LoVo (cell line): ENCODE measurements around the gene SH3BP4.

ENCODE experiments used
- DNase-seq: peaks from one replicate; pipeline ENCODE4 v3.0.0-alpha.2; 2016; ENCODE audit warnings: low spot score

Gene SH3BP4, protein sequence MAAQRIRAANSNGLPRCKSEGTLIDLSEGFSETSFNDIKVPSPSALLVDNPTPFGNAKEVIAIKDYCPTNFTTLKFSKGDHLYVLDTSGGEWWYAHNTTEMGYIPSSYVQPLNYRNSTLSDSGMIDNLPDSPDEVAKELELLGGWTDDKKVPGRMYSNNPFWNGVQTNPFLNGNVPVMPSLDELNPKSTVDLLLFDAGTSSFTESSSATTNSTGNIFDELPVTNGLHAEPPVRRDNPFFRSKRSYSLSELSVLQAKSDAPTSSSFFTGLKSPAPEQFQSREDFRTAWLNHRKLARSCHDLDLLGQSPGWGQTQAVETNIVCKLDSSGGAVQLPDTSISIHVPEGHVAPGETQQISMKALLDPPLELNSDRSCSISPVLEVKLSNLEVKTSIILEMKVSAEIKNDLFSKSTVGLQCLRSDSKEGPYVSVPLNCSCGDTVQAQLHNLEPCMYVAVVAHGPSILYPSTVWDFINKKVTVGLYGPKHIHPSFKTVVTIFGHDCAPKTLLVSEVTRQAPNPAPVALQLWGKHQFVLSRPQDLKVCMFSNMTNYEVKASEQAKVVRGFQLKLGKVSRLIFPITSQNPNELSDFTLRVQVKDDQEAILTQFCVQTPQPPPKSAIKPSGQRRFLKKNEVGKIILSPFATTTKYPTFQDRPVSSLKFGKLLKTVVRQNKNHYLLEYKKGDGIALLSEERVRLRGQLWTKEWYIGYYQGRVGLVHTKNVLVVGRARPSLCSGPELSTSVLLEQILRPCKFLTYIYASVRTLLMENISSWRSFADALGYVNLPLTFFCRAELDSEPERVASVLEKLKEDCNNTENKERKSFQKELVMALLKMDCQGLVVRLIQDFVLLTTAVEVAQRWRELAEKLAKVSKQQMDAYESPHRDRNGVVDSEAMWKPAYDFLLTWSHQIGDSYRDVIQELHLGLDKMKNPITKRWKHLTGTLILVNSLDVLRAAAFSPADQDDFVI

DNA sequence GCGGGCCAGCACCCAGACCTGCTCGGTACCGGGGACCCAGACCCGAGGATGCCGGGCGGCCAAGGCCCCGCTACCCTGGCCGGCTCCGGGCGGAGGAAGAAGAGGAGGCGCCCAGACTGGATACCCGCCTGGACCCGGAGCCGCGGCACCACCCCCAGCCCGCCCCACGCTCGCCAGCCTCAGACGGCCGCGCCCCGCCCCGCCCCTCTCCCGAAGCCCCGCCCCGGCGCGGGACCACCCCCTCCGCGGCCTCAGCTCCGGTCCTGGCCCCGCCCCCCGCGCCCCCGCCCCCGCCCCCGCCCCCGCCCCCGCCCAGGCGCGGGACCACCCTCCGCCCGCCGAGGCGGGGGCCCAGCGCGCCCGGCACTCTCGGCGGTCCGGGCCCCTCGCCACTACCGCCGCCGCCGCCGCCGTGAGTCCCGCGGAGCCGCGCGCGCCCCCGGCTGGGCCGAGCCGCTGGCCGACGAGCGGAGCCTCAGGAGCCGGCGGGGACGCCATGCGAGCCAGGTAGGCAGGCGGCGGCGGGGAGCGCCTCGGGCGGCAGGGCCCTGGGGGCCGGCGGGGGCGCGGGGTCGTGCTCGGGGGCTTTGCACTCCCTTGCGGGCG lies at the start of gene SH3BP4:
Gene SH3BP4, plus strand, starts transcription at position 354 of the 606 bp plus-strand sequence. CDS start 82,986 bp downstream, outside the sequence.
- DNase-seq = peak; percentile 80

DNA sequence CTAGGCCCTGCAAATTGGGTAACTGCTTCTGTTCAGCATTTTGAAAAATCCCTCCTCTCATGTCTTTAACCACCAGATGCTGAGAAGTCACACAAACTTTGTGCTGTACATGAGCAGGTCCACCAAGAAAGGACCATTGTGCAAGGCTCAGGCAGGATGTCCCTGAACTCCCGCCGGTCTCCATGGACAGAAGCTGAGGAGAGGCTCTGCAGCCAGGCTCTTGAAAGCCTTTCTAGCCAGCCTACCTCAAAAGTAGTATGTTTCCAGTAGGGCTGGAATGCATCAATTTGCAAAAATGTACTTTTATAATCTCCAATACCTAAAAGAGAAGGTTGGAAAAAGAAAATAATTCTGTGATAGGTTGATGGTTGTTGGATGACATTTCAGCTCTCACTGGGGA lies 47.0 kb upstream of the SH3BP4 start:
- DNase-seq = no peak

DNA sequence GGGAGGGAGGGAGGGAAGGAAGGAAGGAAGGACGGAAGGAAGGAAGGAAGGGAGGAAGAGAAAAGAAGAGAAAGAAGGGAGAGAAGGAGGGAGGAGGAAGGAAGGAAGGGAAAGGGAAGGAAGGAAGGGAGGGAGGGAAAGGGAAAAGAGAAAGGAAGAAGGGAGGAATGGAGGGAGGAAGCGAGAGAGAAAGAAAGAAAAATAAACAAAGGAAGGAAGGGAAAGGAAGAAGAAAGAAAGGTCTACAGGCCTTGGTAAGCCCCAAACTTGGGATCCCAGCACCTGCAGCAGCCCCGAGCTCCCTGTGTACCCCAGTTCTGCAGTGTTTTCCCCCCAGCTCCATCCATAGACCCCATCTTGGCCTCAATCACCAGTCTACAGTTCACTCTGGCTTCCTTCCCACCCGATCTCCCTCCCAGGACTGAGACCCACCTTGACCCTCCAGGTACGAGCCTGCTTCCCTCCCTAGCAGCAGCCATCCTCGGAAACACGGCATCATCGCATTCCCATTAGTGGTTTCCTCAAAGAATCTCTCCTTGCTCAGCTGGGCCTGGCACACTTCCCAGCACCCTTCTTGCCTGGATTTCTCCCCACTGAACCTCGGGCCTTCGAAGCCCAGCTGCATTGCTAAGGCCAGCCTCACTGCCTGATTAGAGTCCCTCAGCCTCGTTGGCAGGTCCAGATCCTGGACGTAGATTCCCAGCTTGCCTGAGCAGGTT lies 46.1 kb upstream of the SH3BP4 start:
- DNase-seq = no peak

GRCh38 chr2:234910186-234910679 lies 41.6 kb upstream of the SH3BP4 start:
- no peak for DNase-seq

GRCh38 chr2:234911271-234911670 lies 40.5 kb upstream of the SH3BP4 start:
- DNase-seq = no peak

GRCh38 chr2:234912437-234912836 lies 39.4 kb upstream of the SH3BP4 start:
- DNase-seq = no peak

GRCh38 chr2:234913208-234913626 lies 38.6 kb upstream of the SH3BP4 start:
- no peak for DNase-seq

DNA sequence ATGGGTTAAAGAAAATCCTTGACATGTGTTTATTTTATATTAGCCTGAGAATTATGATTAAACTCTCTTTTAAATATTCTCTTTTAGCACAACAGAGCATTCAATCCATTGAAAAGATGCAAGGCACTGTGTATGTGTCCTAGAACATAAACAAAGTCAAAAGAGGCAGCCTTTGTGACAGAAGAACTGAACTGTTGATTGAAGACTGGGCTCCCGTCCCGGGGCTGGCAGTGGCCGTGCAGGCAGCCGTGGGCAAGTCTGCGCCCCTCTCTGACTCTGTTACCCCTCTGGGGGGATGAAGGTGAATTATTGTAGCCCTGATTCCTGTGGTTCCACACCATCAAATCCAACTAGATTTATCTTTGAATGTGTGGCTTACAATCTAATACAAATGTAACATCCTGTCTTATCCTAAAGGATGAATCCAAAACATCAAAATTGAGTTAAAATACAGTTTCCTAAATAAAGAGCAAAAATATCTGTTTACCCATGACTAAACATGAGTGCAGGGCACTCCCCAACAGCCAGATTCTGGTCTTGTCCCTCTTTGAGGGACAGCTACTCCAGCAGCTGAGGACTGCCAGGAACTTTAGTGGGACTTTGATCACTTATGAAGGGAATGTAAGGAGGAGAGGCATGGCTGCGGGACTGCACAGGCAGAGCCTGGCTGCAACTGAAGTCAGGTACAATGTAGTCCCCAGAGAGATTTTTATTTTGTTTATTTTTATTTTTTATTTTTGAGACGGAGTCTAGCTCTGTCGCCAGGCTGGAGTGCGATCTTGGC lies 37.3 kb upstream of the SH3BP4 start:
- DNase-seq = no peak

DNA sequence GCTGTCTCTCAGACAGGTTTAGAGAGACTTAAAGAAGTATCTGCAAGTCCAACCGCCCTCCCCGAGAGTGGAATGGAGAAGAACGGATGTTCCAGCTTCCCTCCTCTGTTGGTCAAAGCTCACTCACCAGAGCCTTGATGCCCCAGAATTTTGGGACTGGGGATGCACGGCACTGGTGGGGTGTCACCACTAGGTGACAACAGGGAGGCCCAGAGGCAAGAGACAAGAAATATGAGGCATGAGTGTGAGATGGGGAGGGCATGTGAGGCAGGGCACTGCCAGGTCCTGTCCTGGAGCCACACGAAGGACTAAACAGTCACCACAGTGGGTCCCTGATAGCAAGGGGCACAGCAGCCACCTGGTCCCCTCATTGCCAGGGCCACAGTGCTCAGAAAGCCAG lies 35.1 kb upstream of the SH3BP4 start:
- no peak for DNase-seq

- no peak for DNase-seq
Measured at GRCh38 chr2:234917211-234917975, 34.4 kb upstream of the SH3BP4 start.

- DNase-seq = peak; percentile 5
Measured at GRCh38 chr2:234919711-234920110, 32.1 kb upstream of the SH3BP4 start.

DNA sequence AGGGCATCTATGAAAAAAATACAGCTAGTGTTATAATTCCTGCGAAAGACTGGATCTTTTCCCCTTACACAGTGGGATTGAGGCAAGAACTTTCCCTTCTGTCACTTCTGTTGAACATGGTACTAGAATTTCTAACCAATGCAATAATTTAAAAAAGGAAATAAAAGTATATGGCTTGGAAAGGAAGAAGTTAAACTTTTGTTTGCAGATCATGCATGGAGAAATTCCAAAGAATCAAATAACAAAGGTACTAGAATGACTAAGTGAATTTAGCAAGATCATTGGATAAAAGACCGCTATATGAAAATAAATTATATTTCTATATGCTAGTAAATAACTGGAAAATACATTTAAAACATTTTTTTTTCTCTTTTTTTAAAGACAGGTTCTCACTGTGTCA lies 31.0 kb upstream of the SH3BP4 start:
- no peak for DNase-seq

- no peak for DNase-seq
Measured at GRCh38 chr2:234929002-234929401, 22.8 kb upstream of the SH3BP4 start.

- DNase-seq = no peak
Measured at GRCh38 chr2:234930397-234930796, 21.4 kb upstream of the SH3BP4 start.

DNA sequence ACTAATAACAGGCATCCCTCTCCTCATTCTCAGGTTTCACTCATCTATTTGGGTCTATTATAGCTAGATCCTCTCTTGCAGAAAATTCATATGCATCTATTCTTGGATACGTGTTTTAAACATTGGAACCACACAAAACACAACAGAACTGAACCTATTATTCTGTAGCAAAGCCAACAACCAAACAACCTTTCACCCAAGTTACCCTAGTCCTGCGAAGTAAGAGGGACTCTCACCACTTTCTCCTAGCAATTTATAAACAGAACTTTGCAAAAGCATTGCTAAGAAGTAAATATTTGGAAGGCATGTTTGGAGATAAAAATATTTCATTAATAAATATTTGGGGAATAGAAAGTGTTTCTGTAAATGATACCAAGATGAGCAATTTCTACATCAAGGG lies 20.4 kb upstream of the SH3BP4 start:
- no peak for DNase-seq

- DNase-seq = no peak
Measured at GRCh38 chr2:234932591-234933168, 19.1 kb upstream of the SH3BP4 start.

DNA sequence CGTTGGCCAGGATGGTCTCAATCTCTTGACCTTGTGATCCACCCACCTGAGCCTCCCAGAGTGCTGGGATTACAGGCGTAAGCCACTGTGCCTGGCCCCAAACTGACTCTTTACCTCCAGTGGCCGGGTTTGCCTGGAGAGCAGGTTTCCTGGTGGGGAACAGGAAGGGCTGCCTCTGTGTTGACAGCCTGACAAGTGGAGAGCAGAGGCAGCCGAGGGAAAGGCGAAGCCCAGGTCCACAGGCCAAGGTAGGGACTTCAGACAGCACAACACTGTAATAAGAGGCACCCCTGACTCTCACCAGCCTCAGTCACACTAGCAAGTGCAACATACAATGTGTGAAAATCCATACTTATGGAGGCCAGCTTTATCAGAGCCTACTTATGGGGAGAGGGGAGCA lies 16.5 kb upstream of the SH3BP4 start:
- no peak for DNase-seq

GRCh38 chr2:234939576-234939975 lies 12.2 kb upstream of the SH3BP4 start:
- no peak for DNase-seq

DNA sequence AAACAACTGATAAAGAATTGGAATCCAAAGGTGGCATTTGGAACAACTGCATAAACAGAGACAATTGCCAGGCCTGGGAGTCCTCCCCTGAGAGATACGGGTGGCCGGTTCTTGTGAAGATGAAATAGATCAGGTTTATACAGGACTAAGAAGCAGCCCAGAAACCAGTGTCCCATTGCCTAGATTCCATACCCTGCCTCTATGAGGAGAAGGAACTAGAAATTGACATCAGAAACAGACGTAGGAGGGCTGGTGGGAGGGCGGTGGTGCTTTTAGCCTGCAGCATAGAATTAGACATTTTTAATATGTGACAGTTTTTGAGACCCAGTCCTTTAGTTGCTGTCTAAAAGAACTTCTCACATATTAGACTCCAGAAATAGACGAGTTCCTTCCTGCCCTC lies 11.8 kb upstream of the SH3BP4 start:
- no peak for DNase-seq

DNA sequence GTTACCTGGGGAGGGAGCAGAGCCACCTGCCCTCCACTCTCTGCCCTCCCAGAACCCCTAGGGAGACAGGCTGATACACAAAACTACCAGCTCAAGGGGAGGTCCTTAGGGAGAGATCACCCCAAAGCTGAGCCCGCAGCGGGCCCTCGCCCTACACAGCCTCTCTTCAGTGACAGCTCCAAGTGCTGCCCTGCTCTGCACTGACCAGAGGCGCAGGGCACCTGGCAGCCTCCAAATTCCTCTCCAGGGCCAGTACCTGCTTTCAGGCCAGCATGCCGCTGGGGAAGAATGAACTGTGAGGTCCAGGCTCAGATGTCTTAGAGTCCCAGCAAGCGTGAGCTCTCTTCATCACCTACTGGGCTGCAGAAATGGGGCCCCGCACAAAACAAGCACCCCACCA lies 11.3 kb upstream of the SH3BP4 start:
- DNase-seq = no peak
